NCI-H146 treated with DMSO at 0.1 percent for 48 hours (cell line): ENCODE data around the gene BCAN.
A peak's percentile ranks its signal among the peaks of the same experiment; 100 is the strongest.

Experiments used
- DNase-seq: peaks from one replicate; lab custom pipeline; 2025; ENCODE audit not compliant: unreplicated experiment; lab: John Stamatoyannopoulos, UW

Gene BCAN

GRCh38 chr1:156694690-156694962, 52.7 kb downstream of the BCAN start:
- no peak for DNase-seq

GRCh38 chr1:156696755-156697154, 54.8 kb downstream of the BCAN start:
- no peak for DNase-seq

- DNase-seq, result no peak
These were observed 55.6 kb downstream of the BCAN start for GRCh38 chr1:156697481-156697880.

GRCh38 chr1:156698995-156699394, 57.1 kb downstream of the BCAN start:
- no peak for DNase-seq

- no peak for DNase-seq
These were observed 59.0 kb downstream of the BCAN start for GRCh38 chr1:156700736-156701531.

- DNase-seq, result no peak
These were observed 61.4 kb downstream of the BCAN start for GRCh38 chr1:156703336-156703735.

GRCh38 chr1:156703741-156704140, 61.8 kb downstream of the BCAN start:
- peak; percentile 22 for DNase-seq

- no peak for DNase-seq
These were observed 62.3 kb downstream of the BCAN start for GRCh38 chr1:156704166-156704711.

GRCh38 chr1:156704930-156705320, 63.0 kb downstream of the BCAN start:
- DNase-seq, result no peak

- DNase-seq, result no peak
These were observed 63.5 kb downstream of the BCAN start, which contains the start of gene CRABP2 for GRCh38 chr1:156705321-156705917. TSS of gene CRABP2 (minus strand) at chr1:156705583. CDS start at chr1:156705446, 137 bp downstream.

GRCh38 chr1:156705918-156706656, 64.2 kb downstream of the BCAN start:
- peak; percentile 54 for DNase-seq

- DNase-seq, result no peak
These were observed 64.9 kb downstream of the BCAN start for GRCh38 chr1:156706657-156707416.

- DNase-seq, result no peak
These were observed 65.7 kb downstream of the BCAN start for GRCh38 chr1:156707417-156708217.

GRCh38 chr1:156708218-156708661, 66.3 kb downstream of the BCAN start:
- no peak for DNase-seq

- no peak for DNase-seq
These were observed 67.1 kb downstream of the BCAN start for GRCh38 chr1:156709031-156709430.
